Measurements from ENCODE around the gene SPINT3.

DNA sequence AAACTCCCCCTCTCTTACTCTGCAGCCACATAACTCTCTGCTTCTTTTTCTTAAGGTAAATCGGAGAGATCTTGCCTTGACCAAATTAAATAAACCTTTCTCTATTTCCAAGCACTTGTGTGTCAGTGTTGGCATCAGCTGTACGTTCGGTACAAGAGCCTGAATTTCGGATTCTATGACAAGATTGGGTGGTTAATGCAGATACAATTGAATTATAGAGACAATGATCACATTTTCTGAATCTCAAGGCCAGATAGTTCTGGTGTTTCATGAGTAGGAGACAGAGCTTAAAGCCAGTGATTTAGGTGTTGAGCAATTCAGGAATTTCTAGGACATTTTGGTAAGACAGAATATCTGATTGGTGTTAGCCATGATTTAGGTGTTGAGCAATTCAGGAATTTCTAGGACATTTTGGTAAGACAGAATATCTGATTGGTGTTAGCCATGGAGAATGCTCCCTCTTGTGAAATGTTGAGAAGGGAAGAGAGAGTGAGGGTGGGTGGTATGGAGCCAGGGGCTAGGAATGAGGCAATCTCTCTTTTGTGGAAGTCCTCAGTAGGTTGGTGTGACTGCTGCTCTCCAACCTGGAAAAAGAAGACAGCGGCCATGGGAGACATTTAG lies 5.1 kb downstream of the SPINT3 start:
- TF ChIP-seq, protein P1, sequence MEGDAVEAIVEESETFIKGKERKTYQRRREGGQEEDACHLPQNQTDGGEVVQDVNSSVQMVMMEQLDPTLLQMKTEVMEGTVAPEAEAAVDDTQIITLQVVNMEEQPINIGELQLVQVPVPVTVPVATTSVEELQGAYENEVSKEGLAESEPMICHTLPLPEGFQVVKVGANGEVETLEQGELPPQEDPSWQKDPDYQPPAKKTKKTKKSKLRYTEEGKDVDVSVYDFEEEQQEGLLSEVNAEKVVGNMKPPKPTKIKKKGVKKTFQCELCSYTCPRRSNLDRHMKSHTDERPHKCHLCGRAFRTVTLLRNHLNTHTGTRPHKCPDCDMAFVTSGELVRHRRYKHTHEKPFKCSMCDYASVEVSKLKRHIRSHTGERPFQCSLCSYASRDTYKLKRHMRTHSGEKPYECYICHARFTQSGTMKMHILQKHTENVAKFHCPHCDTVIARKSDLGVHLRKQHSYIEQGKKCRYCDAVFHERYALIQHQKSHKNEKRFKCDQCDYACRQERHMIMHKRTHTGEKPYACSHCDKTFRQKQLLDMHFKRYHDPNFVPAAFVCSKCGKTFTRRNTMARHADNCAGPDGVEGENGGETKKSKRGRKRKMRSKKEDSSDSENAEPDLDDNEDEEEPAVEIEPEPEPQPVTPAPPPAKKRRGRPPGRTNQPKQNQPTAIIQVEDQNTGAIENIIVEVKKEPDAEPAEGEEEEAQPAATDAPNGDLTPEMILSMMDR (IDR thresholded peaks at IDR 0.05; ENCODE audit: low read depth, low read length, poor library complexity, severe bottlenecking) = no peak
- TF ChIP-seq EZH2phosphoT487 (IDR thresholded peaks at IDR 0.05; ENCODE audit: borderline replicate concordance, low read length) = no peak

Measured in DOHH2 (cell line).